ENCODE results near the gene MRC2.

- no peak for TF ChIP-seq SUZ12 (IDR thresholded peaks at IDR 0.05)
- no peak for TF ChIP-seq FOXM1 (IDR thresholded peaks at IDR 0.05; ENCODE audit: borderline replicate concordance)
Measured at GRCh38 chr17:62597920-62598319, 29.6 kb upstream of the MRC2 start.

Data from HEK293T (cell line).